COLO668 (cell line): ENCODE data around the gene PVALEF.

ENCODE experiments used
- DNase-seq: peaks from one replicate; lab custom pipeline; 2025; ENCODE audit not compliant: unreplicated experiment; lab: John Stamatoyannopoulos, UW

Gene PVALEF

DNA sequence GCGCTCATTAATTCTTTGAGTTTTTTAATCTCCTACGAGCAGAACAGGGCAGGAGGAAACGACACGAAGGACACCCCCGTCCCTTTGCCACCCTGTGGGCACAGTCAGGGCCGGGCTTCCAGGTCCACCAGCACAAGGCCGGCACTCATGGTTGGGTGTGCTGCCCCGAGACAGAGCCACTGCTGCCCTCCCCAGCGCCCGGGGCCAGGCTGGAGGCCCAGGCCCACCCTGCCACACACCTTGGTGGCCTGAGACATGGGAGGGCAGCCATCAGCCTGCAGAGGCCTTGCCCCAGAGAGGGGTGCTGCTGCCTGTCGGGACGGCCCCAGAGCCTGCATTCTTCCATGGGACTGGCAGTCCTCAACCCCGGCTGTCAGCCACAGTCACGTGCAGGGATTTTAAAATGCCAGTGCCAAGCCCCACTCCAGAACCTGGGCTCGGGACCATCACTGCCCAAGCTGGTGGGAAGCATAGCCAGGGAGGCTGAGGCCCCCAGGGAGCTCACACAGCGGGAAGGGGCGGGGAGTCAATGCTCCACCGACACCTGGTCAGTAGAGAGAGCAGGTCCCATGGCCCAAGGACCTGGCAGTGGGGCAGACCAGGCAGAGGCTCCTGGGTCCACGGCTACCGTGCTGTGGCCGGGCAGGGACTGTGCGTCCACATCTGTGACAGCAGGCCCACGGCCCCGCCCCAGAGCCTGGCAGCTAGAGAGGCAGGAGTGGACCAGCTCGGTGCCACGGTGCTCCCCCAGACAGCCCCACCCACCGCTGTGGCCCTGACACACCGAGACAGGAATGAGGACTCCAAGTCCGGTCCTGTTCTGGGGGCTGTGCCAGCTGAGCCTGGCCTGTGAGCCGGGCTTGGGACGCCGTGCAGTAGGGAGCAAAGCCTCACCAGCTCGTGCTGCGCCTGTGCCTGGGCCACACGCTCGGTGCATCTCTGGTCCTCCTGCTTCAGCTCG lies 29.9 kb downstream of the PVALEF start:
- no peak for DNase-seq

- DNase-seq, result no peak
Observed at GRCh38 chr17:81195941-81196495, 30.7 kb downstream of the PVALEF start.

DNA sequence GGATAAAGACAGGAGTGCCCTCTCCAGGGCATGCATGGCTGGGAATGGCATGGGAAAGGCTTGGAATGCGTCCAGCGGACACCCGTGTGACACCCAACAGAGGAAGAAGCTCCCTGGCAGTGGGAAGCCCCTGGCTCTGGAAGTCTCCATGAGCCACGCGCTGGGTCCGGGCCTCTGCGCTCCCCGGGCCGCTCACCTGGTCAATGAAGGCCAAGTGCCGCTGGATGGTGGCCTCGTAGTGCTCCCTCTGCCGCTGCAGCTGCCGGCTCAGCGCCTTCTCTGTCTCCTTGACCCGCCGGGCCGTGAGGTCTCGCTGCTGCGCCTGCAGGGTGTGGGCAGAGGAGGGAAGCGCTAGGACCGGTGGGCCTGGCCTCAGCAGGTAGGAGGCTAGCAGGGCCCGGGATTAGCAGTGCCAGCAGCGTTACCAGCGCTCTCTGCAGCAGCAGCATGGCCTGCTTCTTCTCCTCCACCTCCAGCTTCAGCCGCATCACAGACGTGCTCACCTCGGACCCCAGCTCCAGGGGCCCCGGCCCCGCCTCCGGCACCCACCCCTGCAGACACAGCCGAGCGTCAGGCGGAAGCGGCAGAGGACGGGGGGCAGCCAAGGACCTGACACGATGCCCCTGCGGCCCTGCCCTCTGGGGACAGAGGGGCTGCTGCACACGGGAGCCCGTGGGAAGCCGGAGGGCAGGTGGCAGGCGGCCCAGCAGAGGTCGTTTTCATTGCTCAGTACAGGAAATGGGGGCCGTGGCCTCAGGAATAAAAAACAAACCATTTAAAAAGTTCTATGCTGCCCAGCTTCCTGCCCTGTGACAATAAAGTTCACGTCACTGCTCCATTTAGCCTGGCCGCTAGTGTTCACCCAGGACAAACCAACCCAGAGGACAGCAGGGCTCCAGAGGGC lies 31.4 kb downstream of the PVALEF start:
- no peak for DNase-seq

DNA sequence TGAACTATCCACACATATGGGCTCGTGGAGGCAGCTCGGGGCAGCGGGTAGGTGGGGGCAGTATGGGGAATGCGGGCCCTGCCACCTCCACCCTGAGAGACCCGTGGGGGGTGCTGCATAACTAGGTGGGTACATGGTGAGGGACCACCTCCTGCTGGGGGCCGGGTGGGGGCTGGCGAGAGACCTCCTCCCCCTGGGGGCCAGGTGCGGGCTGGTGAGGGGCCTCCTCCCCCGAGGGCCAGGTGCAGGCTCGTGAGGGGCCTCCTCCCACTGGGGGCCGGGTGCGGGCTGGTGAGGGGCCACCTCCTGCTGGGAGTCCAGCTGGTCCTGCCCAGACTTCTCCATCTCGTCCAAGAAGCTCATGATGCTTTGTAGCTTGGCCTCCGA lies 32.1 kb downstream of the PVALEF start:
- no peak for DNase-seq

- no peak for DNase-seq
Observed at GRCh38 chr17:81197831-81198490, 32.7 kb downstream of the PVALEF start.

DNA sequence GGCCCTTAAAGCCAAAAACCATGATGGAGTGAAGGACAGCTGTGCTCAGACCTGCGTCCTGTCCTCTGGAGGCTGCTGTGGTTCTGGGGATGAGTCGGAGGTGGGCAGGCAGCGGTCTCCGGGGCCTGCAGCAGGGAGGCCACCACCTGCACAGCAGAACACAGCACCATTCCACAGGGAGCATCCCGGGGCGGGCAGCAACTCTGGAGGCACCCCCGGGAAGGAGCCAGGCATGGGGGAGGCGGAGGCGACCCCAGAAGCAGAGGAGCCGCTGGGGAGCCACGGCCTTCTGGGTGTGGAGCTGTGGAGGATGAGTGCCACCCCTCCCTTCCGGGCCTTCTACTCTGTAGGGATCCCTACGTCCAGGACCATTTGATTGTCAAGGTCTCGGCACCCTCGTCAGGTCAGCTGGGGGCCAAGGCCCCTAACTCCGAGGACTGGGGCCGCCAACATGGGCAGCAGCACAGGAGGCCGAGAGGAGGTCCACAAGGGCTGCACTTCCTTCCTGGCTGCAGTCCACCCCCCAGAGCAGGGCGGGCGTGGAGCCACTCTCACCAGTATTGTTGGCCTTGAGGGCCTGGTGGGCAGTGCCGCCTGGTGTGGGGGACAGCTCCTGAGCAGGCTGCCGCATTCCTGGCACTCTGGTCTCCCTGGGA lies 33.6 kb downstream of the PVALEF start:
- DNase-seq, result no peak

DNA sequence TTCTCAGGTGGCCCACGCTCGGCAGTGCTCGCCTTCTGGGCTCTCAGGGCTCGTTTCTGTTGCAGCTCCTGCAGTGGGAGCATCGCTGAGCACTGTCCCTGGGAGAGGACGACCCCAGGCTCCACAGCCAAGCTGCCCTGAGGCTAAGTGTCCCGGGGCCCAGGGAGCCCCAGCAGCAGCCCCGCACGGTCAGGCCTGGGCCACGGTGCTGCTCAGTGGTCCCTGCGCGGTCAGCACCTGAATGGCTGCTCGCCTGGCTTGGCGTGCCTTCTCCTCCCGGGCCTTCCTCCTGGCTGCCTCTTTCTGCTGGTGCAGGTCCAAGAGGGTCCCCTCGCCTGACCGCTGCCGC lies 34.1 kb downstream of the PVALEF start:
- no peak for DNase-seq

DNA sequence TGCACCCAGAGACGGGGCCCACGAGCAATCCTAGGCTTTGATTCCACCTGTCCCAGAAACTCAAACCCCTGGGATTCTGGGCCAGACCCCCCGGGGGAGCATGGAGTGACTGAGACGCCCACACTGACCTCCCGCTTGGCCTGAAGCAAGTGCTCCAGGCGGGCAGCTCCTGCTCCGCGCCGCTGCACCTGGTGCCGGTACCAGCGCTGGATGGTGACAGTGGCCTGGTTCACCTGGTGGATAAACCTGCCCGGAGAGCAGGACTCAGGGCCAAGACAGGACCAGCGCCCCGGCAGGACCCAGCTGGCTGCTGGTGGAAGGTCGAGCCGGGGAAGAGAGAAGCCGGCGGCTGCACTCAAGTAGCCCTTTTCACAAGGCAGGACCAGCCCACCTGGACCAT lies 34.9 kb downstream of the PVALEF start:
- no peak for DNase-seq

DNA sequence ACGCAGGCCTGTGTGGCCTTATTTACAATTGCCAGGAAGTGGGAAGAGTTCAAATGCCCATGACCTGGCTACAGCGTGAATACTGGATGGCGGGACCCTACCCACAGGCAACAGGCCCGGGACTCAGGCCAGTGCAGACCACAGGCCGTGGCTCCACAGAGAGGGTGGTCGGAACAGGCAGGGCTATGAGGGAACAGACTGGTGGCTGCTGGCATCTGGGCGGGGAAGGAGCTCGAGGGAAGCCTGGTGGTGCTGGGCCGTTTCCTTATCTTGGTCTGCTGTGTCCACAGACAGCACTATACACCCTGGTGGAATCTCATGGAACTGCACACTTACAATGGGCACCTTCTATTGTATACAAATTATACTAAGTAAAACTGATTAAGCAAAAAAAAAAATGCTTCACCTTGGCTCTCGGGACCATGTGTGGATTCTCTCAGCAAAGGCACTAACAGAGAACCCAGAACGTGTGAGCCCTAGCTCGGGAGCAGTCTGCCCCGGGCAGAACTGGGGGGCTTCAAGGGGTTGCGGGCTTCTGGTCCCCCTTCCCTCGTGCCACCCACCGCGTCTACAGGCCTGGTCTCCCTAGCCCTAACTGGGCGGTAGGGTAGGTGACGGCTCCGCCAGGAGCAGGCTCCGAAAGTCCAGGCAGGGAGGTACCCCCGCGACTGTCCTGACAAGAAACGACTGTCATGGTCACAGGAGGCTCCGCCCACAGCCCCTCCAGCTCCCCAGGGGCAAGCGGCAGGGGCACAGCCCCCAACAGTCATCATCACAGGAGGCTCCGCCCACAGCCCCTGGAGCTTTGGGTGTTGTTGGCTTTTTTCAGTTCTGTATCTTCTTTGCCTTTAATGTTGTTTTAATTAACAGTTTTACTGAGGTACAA lies 35.6 kb downstream of the PVALEF start:
- DNase-seq, result peak; percentile 11

DNA sequence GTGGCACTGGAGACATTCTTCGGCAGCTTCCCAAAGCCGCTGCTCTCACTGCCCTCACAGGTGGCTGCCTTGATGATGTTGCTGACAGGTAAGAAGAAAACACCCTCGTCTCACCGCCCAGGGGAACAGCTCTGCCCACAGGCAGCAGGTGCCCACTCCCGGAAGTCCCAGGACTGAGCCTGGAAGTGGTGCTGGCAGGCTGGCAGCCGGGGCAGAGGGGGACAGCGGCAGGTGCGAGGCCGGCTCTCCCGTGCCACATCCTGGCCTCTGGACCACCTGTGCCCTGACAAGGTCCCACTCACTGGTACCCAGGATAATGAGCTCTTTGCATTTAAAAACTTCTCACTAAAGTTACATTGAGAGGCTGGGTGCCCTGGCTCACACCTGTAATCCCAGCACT lies 37.0 kb downstream of the PVALEF start:
- DNase-seq, result no peak

DNA sequence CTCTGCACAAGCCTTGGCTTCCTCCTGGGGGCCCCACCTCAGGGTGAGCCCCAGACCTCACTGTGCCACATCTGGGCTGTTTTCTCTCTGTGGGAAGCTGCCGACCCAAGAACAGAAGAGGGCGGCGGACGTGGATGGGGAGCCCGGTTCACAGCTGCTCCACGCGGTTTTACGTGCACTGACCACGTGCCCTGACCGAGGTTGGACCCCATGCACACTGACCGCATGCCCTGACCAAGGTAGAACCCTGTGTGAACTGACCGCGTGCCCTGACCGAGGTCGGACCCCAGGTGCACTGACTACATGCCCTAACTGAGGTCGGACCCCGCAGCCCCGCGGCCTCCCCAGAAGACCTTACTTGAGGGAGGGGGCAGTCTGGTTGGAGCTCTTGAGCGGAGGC lies 37.8 kb downstream of the PVALEF start:
- no peak for DNase-seq

GRCh38 chr17:81204578-81204977 lies 39.3 kb downstream of the PVALEF start:
- DNase-seq, result no peak

- DNase-seq, result no peak
Observed at GRCh38 chr17:81206166-81206565, 40.9 kb downstream of the PVALEF start.

DNA sequence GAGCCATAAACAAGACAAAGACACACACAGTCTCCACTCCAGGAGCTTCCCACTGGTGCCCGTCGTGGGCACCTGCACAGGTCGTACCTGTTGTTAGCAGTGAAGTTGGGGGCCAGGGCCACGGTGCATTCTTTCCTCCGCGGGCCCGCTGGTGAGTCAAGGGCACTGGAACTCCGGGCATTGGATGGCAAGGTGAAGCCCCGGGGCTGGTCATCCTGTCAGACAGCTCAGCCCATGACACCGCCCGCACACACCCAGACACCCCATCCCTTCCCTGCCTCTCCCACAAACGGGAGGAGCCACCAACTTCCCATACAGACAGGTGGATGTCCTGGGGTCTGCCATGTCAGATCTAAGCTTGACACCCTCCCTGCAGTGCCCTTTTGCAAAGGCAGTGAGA lies 41.4 kb downstream of the PVALEF start:
- DNase-seq, result no peak

- DNase-seq, result peak; percentile 42
Observed at GRCh38 chr17:81207610-81208581, 42.6 kb downstream of the PVALEF start.

DNA sequence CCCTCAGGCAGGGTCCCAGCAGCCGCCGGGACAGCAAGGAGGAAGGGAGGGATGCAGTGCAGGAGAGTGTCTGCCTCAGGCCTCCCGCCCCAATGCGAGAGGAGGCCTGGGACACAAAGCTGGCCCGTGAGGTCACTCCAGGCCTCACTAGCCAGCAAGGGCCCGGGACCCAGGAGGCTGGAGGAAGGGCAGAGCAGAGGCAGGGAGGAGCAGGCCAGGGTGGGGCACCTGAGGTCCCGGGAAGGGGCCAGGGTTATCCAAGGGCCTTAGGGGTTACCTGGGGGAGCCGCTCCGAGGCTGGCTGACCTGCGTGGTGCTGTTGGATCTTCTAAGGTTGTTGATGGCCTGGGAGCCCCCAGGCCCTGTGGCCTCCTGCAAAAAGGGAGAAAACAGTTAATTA lies 43.3 kb downstream of the PVALEF start:
- DNase-seq, result no peak

DNA sequence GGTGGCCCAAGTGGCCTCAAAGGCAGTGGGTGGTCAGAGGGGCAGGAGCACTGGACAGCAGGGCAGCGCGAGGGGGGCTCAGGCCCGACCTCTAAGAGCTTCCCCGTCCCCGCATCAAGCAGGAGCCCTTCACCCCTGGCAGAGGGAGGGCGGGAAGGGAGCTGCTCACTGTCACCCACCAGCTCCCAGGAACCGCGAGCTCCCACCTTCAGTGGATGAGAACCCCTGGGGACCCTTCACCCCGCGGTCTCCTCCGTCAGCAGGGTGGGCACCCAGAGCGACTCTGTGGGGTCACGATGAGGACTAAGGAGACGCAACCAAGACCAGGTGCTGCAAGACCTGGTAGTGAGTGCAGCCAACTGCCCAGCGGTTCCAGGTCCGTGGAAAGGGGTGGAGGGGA lies 43.8 kb downstream of the PVALEF start:
- no peak for DNase-seq

GRCh38 chr17:81210466-81210865 lies 45.2 kb downstream of the PVALEF start:
- DNase-seq, result no peak

GRCh38 chr17:81210868-81211267 lies 45.6 kb downstream of the PVALEF start:
- no peak for DNase-seq
